Mononuclear cell (primary cell): Measurements from ENCODE around the gene DYSF. TPM values are rescaled to one million over a fixed set of nuclear protein-coding genes. Genes with fewer than 3 reads are reported as not detected.

Experiments
- H3K27me3 ChIP-seq: 2 replicates; pipeline ENCODE4 v1.6.0; 2011; ENCODE audit warnings: low read length, control low read depth; ENCODE audit not compliant: insufficient read depth
- H3K4me1 ChIP-seq: 2 replicates; pipeline ENCODE4 v1.5.1; 2011; ENCODE audit warnings: mild to moderate bottlenecking, low read length, control low read depth; ENCODE audit not compliant: insufficient read depth
- H3K4me3 ChIP-seq: 2 replicates; pipeline ENCODE4 v1.5.1; 2011; ENCODE audit warnings: mild to moderate bottlenecking, low read length, moderate library complexity
- H3K9me3 ChIP-seq: 2 replicates; pipeline ENCODE4 v1.5.1; 2011; ENCODE audit warnings: low read depth, mild to moderate bottlenecking, control low read depth, low read length
- total RNA-seq: library from RNA; depleted of rRNA; stranded (reverse); fragments of >200 nt; gene quantifications from one replicate; pipeline ENCODE4 v1.2.3, GENCODE V29; 2012

Gene DYSF
- total RNA-seq, 1 donor: 13.3 TPM

DNA sequence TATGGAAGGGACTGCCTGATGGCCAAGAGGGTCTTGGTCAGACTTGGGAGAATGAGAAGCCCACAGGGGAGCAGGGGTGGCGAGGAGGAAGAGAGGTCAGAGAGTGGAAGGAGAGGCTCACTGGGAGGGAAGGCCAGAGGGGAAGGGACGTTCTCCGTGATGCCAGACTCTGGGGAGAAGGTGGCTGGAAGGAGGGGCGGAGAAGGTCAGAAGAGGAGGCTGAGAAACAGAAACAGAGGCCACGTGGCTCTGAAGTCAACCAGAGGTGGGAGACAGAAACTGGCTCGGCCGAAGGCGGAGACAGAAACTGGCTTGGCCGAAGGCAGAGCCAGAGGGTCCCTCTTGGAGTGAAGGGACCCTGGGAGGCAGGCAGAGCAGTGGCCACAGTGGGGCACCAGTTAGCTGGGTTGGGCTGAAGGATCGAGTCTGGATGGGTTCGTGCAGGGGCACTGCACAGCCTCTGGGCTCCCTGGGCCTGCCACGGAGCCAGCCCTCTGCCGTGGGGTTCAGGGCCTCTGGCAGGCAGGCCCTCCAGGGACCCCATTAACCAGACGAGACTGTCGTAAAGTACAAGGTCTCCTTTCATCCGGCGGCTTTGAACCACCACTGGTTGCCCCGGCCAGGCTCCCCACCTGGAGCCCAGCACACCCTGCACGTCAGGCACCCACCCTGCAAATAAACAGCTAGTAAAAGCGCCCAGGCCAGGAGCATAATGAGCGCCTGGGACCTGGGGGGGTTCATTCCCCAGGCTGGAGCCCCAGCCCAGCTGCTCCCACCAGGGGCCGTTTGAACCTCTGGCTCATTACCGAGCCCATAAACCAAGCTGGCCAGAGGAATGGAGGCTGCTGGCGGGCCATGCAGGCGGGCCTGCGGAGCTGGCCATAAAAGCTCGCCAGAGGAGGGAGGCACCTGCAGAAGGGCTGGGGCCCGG is 218.8 kb downstream of the DYSF start:
- no peaks in the 10 kb centered on the region for H3K9me3 ChIP-seq
- H3K27me3 ChIP-seq: no peaks in the 10 kb centered on the region
- no peaks in the 10 kb centered on the region for H3K4me1 ChIP-seq
- H3K4me3 ChIP-seq: no peak overlapping the region

DNA sequence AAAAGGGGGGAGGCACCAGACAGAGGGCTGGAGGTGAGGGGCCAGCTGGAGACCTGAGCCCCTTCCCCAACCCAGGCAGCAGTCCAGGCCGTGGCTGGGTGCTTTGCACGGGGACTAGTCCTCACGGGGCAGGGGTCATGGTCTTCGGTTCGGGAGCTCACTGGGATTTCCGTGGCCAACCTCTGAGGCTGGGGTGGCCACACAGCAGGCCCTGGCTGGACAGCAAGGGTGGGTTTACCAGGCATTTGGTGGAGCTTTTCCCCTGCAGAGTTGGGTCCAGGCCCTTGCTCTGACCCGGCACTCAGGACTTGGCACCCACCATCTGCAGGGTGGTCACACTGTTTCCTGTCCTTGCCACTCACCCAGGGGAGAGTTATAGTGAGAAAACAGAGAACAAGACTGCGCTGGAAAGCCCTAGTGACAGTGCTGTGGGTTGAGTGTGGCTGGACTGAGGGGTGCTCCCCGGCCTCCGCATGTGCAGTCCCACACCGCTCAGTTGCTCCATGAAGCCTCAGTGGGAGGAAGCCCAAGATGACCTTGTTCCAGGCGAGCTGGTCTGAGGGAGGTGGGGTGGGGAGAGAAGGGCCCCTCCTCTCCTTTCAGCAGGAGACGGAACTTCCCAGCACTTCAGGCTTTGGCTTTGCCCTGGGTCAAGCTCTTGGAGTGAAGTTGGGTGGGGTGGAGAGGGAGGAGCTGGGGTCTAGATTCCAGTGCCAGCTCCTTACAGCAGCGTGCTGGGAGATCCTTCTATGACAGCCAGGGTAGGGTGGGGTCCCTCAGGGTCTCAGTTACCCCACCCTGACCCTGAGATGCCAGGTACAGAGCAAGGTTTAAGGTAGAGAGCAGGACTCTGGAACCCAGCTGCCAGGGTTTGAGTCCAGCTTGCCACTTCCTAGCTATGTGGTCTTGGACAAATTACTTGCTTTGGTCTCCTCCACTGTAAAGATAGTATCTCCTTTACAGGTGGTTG is 219.8 kb downstream of the DYSF start:
- Histone ChIP-seq H3K4me3 (no peak overlapping the region), H3K9me3 (no peaks in the 10 kb centered on the region), H3K27me3 (no peaks in the 10 kb centered on the region), H3K4me1 (no peaks in the 10 kb centered on the region)

GRCh38 chr2:71674158-71674851 is 220.9 kb downstream of the DYSF start:
- no peaks in the 10 kb centered on the region for H3K27me3 ChIP-seq
- no peaks in the 10 kb centered on the region for H3K4me1 ChIP-seq
- no peaks in the 10 kb centered on the region for H3K9me3 ChIP-seq
- no peak overlapping the region for H3K4me3 ChIP-seq

DNA sequence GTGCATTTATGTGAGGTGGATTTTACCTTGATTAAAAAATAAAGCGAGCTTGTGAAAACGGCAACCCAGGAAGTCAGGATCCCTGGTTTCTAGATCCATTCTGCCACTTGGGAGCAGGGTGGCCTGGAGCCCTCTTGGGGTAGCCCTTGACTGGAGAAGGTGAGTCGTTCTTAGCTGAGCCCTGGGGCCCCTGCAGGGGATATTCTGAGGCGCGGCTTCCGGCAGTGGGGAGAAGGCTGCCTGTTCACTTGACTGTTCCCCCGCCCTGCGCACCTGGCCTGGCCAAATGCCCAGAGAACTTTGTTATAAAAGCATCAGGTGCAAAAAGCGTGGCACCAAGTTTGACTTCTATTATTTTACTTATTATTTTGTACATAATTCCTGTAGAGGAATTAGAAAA is 221.9 kb downstream of the DYSF start:
- Histone ChIP-seq H3K4me1 (no peaks in the 10 kb centered on the region), H3K27me3 (no peaks in the 10 kb centered on the region), H3K9me3 (no peaks in the 10 kb centered on the region), H3K4me3 (no peak overlapping the region)

DNA sequence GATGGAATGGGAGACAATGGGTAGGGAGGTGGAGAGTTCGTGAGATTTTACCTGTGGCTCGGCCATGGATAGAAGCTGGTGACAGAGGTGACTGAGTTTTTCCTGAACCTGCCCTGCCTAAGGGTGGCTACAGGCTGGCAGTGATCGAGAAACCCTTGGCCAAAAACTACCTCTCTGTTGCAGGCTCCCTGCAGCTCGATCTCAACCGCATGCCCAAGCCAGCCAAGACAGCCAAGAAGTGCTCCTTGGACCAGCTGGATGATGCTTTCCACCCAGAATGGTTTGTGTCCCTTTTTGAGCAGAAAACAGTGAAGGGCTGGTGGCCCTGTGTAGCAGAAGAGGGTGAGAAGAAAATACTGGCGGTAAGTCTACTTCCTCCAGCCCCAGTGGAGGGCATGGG is 225.5 kb downstream of the DYSF start:
- no peaks in the 10 kb centered on the region for H3K4me1 ChIP-seq
- no peaks in the 10 kb centered on the region for H3K9me3 ChIP-seq
- no peak overlapping the region for H3K4me3 ChIP-seq
- H3K27me3 ChIP-seq: no peaks in the 10 kb centered on the region

- no peaks in the 10 kb centered on the region for H3K27me3 ChIP-seq
- H3K4me3 ChIP-seq: no peak overlapping the region
- no peaks in the 10 kb centered on the region for H3K4me1 ChIP-seq
- H3K9me3 ChIP-seq: no peaks in the 10 kb centered on the region
These were observed 226.1 kb downstream of the DYSF start for GRCh38 chr2:71679491-71679890.

DNA sequence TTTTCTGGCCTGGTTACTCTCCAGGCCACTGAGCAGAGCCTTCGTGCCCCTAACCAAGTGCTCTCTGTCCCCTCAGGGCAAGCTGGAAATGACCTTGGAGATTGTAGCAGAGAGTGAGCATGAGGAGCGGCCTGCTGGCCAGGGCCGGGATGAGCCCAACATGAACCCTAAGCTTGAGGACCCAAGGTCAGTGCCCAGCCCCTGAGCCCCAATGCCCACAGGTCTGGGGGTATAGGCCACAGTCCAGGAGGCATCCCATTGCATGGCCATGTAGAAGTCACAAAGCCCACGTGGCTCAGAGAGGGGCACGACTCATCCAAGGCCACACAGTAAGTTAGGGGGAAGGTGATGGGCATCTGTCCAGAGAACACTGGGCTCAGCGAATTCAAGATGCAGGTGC is 227.6 kb downstream of the DYSF start:
- H3K4me3 ChIP-seq: no peak overlapping the region
- H3K9me3 ChIP-seq: no peaks in the 10 kb centered on the region
- H3K4me1 ChIP-seq: no peaks in the 10 kb centered on the region
- no peaks in the 10 kb centered on the region for H3K27me3 ChIP-seq

- H3K27me3 ChIP-seq: no peaks in the 10 kb centered on the region
- no peaks in the 10 kb centered on the region for H3K4me1 ChIP-seq
These were observed 228.3 kb downstream of the DYSF start for GRCh38 chr2:71681626-71682025.

DNA sequence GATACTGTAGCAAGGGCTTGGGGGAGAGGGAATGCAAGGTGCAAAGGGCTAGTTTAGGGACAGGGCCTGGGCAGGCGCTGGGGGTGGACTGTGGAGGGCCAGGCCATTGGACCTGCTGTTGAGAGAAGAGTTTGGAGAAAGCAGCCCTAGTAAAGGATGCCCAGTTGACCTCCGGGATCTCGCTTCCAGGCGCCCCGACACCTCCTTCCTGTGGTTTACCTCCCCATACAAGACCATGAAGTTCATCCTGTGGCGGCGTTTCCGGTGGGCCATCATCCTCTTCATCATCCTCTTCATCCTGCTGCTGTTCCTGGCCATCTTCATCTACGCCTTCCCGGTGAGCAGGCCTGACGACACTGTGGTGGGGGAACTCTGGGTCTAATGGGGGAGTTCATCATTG is 229.0 kb downstream of the DYSF start:
- no peaks in the 10 kb centered on the region for H3K4me1 ChIP-seq
- no peaks in the 10 kb centered on the region for H3K27me3 ChIP-seq
- H3K4me3 ChIP-seq: no peak overlapping the region
- H3K9me3 ChIP-seq: no peaks in the 10 kb centered on the region

More at GRCh38 chr2:71681626-71682025, 228.3 kb downstream of the DYSF start:
- Histone ChIP-seq H3K4me3 (no peak overlapping the region), H3K9me3 (no peaks in the 10 kb centered on the region)

DNA sequence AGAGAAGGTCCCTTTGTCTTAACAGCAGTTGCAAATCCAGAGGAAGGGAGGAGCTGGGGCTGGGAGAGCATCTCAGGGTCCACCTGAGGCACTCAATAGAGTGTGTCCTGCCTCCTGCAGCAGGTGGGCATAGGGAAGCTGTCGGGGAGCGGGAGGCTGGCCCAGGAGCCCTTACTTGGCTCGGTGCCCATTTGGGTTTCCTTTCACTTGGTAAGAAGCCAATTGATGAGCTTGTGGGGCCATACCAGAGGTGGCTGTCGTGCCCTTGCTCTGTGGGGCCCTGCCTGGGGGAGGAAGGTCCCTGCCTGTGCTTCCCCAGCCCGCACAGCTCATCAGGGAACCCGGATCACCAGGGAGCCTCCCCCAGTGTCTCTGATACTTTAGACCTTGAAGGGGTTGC is 229.7 kb downstream of the DYSF start:
- no peaks in the 10 kb centered on the region for H3K9me3 ChIP-seq
- H3K4me1 ChIP-seq: no peaks in the 10 kb centered on the region
- H3K27me3 ChIP-seq: no peaks in the 10 kb centered on the region
- H3K4me3 ChIP-seq: no peak overlapping the region

DNA sequence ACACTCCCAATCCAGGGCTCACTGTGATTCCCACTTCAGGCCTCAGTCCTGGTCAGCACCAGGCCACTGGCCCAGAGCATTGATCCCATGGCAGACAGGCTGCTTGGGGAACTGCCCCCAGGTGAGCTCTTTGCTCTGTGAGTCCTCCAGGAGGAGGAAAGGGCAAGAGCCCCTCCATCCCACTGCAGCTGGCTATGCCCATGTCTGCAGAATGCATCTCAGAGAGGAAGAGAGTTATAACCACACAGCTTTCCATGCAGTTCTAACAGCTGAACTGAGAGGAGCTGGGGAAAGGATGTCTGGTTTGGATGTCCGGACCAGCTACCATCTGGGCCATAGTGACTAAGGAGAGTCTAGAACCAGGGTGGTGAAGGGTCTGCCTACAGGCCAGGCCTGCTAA is 230.3 kb downstream of the DYSF start:
- Histone ChIP-seq H3K9me3 (no peaks in the 10 kb centered on the region), H3K4me3 (no peak overlapping the region), H3K27me3 (no peaks in the 10 kb centered on the region), H3K4me1 (no peaks in the 10 kb centered on the region)

DNA sequence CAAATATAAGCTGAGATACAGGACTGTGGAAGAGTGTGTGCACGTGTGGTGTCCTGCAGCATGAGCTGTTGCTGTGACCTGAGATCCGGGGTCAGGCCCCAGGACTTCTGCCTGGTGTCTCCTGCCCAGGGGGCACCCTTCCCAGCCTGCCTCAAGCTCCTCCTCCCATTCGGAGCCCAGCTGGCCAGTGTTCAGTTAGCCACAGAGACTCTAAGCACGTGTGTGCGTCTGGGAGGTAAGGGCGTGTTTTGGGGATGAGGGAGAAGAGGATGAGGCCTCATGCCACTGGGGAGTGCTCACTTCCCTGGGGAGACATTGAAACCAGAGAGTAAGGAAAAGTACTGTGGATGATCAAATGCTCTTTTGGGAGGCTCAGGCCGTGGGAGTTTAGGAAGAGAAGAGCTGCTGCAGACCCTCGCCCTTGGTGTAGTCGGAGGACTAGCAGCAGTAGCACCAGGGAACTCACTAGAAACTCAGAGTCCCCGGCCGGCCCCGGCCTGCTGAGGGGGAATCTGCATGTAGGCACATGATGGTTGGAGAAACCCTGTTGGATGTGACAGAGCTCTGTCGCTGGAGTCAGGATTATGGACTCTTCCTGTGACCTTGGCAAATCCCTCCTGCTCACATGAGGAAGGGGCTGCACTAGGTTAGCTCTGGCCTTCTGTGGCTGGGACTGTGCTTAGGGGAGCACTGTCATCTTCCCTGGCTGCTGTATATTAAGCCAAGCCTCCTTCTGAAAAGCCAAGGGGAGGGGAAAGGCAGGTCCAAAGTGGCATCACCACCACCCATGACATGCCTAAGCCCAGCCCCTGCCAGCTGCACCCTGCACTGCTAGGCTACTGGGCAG is 231.1 kb downstream of the DYSF start:
- Histone ChIP-seq H3K27me3 (no peaks in the 10 kb centered on the region), H3K9me3 (no peaks in the 10 kb centered on the region), H3K4me3 (no peak overlapping the region), H3K4me1 (no peaks in the 10 kb centered on the region)

DNA sequence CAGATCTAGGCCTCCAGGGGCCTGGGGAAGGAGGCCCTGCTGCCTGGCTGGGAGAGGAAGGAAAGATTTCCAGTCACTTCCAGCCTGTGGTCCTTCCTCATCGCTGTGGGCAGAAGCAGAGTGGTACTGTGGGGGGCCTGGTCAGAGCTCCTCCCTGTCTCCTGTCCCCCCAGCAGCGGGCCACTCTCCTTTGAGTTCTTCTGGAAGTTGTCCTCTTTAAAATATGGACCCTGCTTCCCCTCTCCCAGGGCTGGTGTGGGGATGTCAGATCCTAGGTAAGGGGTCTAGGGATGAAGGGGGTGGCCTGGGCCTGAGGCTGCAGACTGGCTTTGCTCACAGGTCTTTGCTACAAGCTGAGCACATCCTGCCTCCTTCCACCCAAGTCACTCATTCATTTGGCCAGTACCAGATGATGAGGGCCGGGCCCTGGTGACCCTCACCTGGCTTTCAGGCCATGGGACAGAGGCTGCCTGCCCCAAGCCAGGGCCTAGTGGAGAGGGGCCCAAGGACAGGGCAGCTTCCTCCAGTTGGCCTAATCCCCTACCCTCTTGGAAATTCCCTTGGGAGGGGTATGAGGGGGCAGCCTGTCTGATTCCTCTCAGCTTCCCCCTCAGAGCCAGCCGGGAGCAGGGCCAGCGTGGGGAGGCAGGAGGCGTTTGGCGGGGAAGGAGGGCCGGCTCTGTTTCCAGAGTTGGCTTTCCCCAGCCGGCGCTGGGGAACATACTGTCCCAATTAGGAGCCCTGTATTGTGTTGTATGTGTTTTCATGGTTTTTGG is 231.9 kb downstream of the DYSF start:
- no peaks in the 10 kb centered on the region for H3K9me3 ChIP-seq
- no peak overlapping the region for H3K4me3 ChIP-seq
- H3K4me1 ChIP-seq: no peaks in the 10 kb centered on the region
- no peaks in the 10 kb centered on the region for H3K27me3 ChIP-seq
